Esophagus squamous epithelium (tissue), 5 donors: ENCODE data around the gene VSIG10. TPM values are rescaled to one million over a fixed set of nuclear protein-coding genes. Genes with fewer than 3 reads are reported as not detected.
"Not testable (repeated sequence)": the region's sequence is repeated elsewhere in the genome, so short reads cannot be mapped to it uniquely, and the experiment has no call there.

ENCODE experiments used
- DNase-seq: peaks from one replicate; lab custom pipeline; 2025; lab: John Stamatoyannopoulos, UW
- H3K27ac ChIP-seq, 4 donors: fragments of 200-600 bp; sonication (generic); one replicate each; pipeline ENCODE4 v1.5.1; 2016 to 2019; ENCODE audit warnings: mild to moderate bottlenecking in 1 of 4
- H3K27me3 ChIP-seq, 4 donors: fragments of 200-600 bp; sonication (generic); 1 replicate in 3 of 4; 2 replicates in 1 of 4; pipeline versions ENCODE4 v1.5.1 to v1.6.0; 2017 to 2021; ENCODE audit warnings: antibody characterized with exemption in 1 of 4
- H3K36me3 ChIP-seq, 3 donors: fragments of 200-600 bp; sonication (generic); one replicate each; pipeline ENCODE4 v1.5.1; 2016 to 2019
- H3K4me1 ChIP-seq, 3 donors: fragments of 200-600 bp; sonication (generic); one replicate each; pipeline ENCODE4 v1.5.1; 2017 to 2019
- H3K4me3 ChIP-seq, 4 donors: fragments of 200-600 bp; sonication (generic); 1 replicate in 3 of 4; 2 replicates in 1 of 4; pipeline ENCODE4 v1.5.1; 2016 to 2019; ENCODE audit warnings: mild to moderate bottlenecking in 2 of 4, moderate library complexity in 1 of 4
- H3K9me3 ChIP-seq, 3 donors: fragments of 200-600 bp; sonication (generic); one replicate each; pipeline ENCODE4 v1.5.1; 2016 to 2019
- CTCF ChIP-seq, 6 experiments: fragments of 450-650 bp in 4 of 6; fragments of 200-600 bp in 2 of 6; sonication (generic) in 2 of 6; IDR thresholded peaks; one replicate each; pipeline ENCODE4 v1.5.1; 2016 to 2019; ENCODE audit warnings: antibody characterized with exemption in 6 of 6, mild to moderate bottlenecking in 4 of 6, moderate library complexity in 4 of 6
- POLR2A ChIP-seq, 4 donors: fragments of 450-650 bp; IDR thresholded peaks; one replicate each; pipeline ENCODE4 v1.6.1; 2017; ENCODE audit warnings: antibody characterized with exemption in 4 of 4, mild to moderate bottlenecking in 4 of 4, moderate library complexity in 3 of 4
- WGBS, 2 donors: methylation state at CpG; one replicate each; pipeline ENCODE4 v1.1.5; 2018; 5-methylcytosine and 5-hydroxymethylcytosine counted together
- intact Hi-C: fragments of 100-400 bp; cut with DNase I; formaldehyde crosslinking; loops from one replicate; pipeline ENCODE4 v1.15.0; 2022
- total RNA-seq, 4 donors: library from RNA; depleted of rRNA; stranded (reverse); fragments of >200 nt; gene quantifications; one replicate each; pipeline ENCODE4 v1.1.0, GENCODE V29; 2016
- donor health status: DM: yes; HTN: yes; CAD: no.

The VSIG10 gene
- total RNA-seq, 4 donors from 2014 or later, result 11.9 to 47.1 (median 25.8) TPM

DNA sequence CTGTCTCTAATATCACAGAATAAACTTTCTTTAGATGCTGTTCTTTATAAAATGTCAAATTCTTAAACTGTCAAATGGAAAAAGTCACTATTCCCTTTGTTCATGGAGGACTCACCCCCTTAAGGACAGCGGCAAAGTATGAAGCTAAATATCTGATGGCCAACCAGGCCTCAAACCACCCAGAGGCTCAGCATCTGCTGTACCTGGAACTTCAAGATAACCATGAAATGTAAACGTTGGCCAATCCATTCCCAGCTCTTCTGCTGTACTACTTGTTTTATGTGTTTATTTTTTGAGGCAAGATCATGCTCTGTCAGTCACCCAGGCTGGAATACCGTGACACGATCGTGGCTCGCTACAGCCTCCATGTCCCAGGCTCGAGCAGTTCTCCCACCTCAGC is 71.6 kb downstream of the VSIG10 start:
- H3K9me3 ChIP-seq, result no peaks in the 10 kb centered on the region
- no peak overlapping the region for H3K27ac ChIP-seq
- no peak for DNase-seq
- 91% methylated on average over 7 of the region's 7 CpGs for WGBS, 2 donors
- H3K4me3 ChIP-seq, result no peak overlapping the region
- TF ChIP-seq CTCF (IDR thresholded peaks at IDR 0.05), result no peak
- TF ChIP-seq POLR2A (IDR thresholded peaks at IDR 0.05), result no peak
- intact Hi-C loops, result loop anchor here (10.0 kb wide), 1 partner anchor 157 kb away; no protein-coding TSS in a partner anchor
- H3K27me3 ChIP-seq, result no peaks in the 10 kb centered on the region
- H3K36me3 ChIP-seq, result peaks cover 23 to 100% (median 51%) of the 10 kb centered on the region in 3 donors
- H3K4me1 ChIP-seq, result peaks cover 0 to 8% (median 0%) of the 10 kb centered on the region in 3 donors

DNA sequence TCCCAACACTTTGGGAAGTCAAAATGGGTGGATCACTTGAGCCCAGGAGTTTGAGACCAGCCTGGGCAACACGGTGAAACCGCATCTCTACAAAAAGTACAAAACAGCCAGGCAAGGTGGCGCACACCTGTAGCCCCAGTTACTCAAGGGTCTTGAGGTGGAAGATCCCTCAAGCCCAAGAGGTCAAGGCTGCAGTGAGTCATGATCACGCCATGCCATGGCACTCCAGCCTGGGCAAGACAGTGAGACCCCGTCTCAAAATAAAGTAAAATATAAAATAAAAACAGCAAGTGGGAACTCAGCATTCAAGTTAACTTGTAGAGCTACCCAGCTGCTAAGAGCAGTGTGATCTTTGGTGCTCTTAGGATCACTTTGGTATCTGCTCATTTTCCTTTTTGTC is 74.6 kb downstream of the VSIG10 start:
- H3K27ac ChIP-seq, result no peak overlapping the region
- 97 to 98% methylated on average over 5 of the region's 5 CpGs for WGBS, 2 donors
- peaks cover 7 to 100% (median 34%) of the 10 kb centered on the region in 3 donors for H3K36me3 ChIP-seq
- DNase-seq, result no peak
- intact Hi-C loops, result no loop called here
- H3K4me1 ChIP-seq, result no peaks in the 10 kb centered on the region
- H3K4me3 ChIP-seq, result no peak overlapping the region
- H3K9me3 ChIP-seq, result no peaks in the 10 kb centered on the region
- H3K27me3 ChIP-seq, result no peaks in the 10 kb centered on the region
- TF ChIP-seq POLR2A (IDR thresholded peaks at IDR 0.05) (no peak), CTCF (IDR thresholded peaks at IDR 0.05) (no peak)

- Histone ChIP-seq H3K9me3 (no peaks in the 10 kb centered on the region), H3K4me1 (no peaks in the 10 kb centered on the region), H3K36me3 (peaks cover 7 to 97% (median 11%) of the 10 kb centered on the region in 3 donors), H3K4me3 (no peak overlapping the region), H3K27ac (no peak overlapping the region), H3K27me3 (no peaks in the 10 kb centered on the region)
- WGBS, 2 donors, result 80 to 100% methylated on average over 2 to 4 of the region's 4 CpGs
- TF ChIP-seq POLR2A (IDR thresholded peaks at IDR 0.05) (no peak), CTCF (IDR thresholded peaks at IDR 0.05) (no peak)
- no peak for DNase-seq
- intact Hi-C loops, result no loop called here
Observed at GRCh38 chr12:118025168-118025567, 78.6 kb downstream of the VSIG10 start.

DNA sequence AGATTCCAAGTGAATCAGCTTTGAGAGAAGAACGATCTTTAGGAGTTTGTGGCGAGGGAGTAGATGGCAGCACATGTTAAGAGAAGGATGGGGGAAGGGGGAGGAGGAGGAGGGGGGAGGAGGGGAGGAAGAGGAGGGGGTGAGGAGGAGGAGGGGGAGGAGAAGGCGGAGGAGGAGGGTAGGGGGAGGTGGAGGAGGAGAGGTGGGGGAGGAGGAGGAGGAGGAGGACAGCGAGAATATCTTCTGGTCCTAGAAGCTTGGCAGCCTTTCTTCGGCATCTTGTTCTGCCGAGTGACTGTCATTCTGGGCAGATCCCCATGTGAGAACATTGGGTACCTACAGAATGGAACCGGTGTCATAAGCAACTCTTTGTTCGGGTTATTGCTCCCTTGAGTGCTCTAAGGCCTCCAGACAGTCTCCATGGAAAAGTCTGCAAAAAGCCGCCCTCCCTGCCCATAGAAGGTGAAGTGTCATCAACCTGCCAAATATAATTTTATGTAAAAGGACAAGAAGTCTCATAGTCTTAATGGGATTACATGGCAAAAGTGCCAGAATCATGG is 80.4 kb downstream of the VSIG10 start:
- H3K27me3 ChIP-seq, result no peaks in the 10 kb centered on the region
- no peak overlapping the region for H3K4me3 ChIP-seq
- peaks cover 0 to 1% (median 0%) of the 10 kb centered on the region in 3 donors for H3K4me1 ChIP-seq
- peaks cover 7 to 94% (median 17%) of the 10 kb centered on the region in 3 donors for H3K36me3 ChIP-seq
- intact Hi-C loops, result no loop called here
- no peak overlapping the region for H3K27ac ChIP-seq
- no peaks in the 10 kb centered on the region for H3K9me3 ChIP-seq
- no peak for DNase-seq
- WGBS, 2 donors, result 88 to 93% methylated on average over 9 of the region's 9 CpGs
- no peak for TF ChIP-seq POLR2A (IDR thresholded peaks at IDR 0.05)
- no peak for TF ChIP-seq CTCF (IDR thresholded peaks at IDR 0.05)

DNA sequence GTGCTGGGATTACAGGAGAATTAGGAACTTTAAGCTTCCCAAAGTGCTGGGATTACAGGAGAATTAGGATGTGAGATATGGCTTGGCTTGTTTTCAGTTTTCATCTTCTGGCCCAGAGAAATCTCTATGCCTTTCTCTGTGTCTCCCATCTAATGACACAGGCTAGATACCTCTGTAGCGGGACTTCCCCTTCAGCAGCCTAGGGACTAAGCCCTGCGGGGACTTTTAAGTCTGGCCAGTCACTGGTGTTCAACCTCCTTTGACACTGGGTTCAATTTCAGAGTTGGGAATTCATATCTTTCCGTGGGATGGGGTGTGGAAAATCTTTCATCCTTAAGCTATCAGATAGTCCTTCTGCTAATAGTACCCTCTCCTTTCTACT is 81.1 kb downstream of the VSIG10 start:
- WGBS, 2 donors, result 94 to 96% methylated on average over 3 of the region's 3 CpGs
- Histone ChIP-seq H3K27ac (no peak overlapping the region), H3K4me1 (peaks cover 0 to 8% (median under 1%) of the 10 kb centered on the region in 3 donors), H3K4me3 (no peak overlapping the region), H3K27me3 (no peaks in the 10 kb centered on the region), H3K9me3 (no peaks in the 10 kb centered on the region), H3K36me3 (peaks cover 7 to 87% (median 17%) of the 10 kb centered on the region in 3 donors)
- no peak for TF ChIP-seq POLR2A (IDR thresholded peaks at IDR 0.05)
- no peak for TF ChIP-seq CTCF (IDR thresholded peaks at IDR 0.05)
- intact Hi-C loops, result no loop called here
- no peak for DNase-seq

DNA sequence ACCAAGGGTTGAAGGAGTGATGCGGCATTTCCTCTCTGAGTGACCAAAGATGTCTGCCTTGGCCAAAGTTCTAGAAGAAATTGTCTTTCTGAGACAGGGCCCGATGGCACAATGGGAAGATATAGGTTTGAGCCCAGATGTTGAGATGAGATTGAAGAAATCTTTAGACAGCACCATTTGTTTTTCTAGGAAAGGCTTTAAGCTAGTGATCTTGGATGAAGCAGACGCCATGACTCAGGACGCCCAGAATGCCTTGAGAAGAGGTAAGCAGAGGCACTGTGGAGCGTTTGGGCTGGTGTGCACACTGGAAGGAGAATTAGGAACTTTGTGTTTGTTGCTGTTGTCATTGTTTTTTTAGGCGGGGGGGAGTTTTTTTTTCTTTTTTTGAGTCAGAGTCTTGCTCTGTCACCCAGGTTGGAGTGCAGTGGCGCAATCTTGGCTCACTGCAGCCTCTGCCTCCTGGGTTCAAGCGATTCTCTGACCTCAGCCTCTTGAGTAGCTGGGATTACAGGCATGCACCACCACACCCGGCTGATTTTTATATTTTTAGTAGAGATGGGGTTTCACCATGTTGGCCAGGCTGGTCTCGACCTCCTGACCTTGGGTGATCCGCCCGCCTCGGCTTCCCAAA is 81.6 kb downstream of the VSIG10 start:
- H3K27ac ChIP-seq, H3K4me3 ChIP-seq, DNase-seq, H3K27me3 ChIP-seq, intact Hi-C loops, H3K9me3 ChIP-seq: not testable (repeated sequence)
- peaks cover 7 to 82% (median 16%) of the 10 kb centered on the region in 3 donors for H3K36me3 ChIP-seq
- WGBS, 2 donors, result 90 to 95% methylated on average over 7 to 13 of the region's 13 CpGs
- H3K4me1 ChIP-seq, result peaks cover 4 to 13% (median 6%) of the 10 kb centered on the region in 3 donors
